H1 (cell line): ENCODE data around the gene HOXB4. TPM values are rescaled to one million over a fixed set of nuclear protein-coding genes. Genes with fewer than 3 reads are reported as not detected.

Experiments used
- CTCF ChIA-PET: fragments of 300-600 bp; sonication (Branson Sonifier 250); formaldehyde crosslinking; loops from one replicate; lab custom pipeline; 2021; ENCODE audit not compliant: partially characterized antibody; lab: Charles Lee
- POLR2A ChIA-PET: fragments of 300-600 bp; sonication (Branson Sonifier 250); formaldehyde crosslinking; loops from one replicate; lab custom pipeline; 2021; ENCODE audit warnings: inconsistent platforms; ENCODE audit not compliant: partially characterized antibody; lab: Charles Lee
- DNase-seq, 2 experiments: peaks; one replicate each; pipeline versions ENCODE4 v3.0.0 to v3.0.0-alpha.2; 2010 to 2022; ENCODE audit warnings: low spot score in 2 of 2, low read depth in 1 of 2, mixed read lengths in 1 of 2
- FAIRE-seq: peaks from 2 replicates; lab custom pipeline; 2011; peaks lifted over from hg19 to GRCh38; lab: Jason Lieb, UNC
- H2AFZ ChIP-seq: 2 replicates; pipeline ENCODE4 v1.8.1; 2012; ENCODE audit warnings: low read length, inconsistent platforms
- H2AK5ac ChIP-seq: 2 replicates; pipeline ENCODE4 v1.6.1; 2013; ENCODE audit warnings: low read depth, low read length
- H2BK120ac ChIP-seq: replicated peaks from 2 replicates; pipeline ENCODE3; 2013; ENCODE audit warnings: low read depth, low read length, inconsistent platforms
- H2BK12ac ChIP-seq: 2 replicates; pipeline ENCODE4 v1.6.1; 2013; ENCODE audit warnings: low read depth, low read length
- H2BK15ac ChIP-seq: 2 replicates; pipeline ENCODE4 v1.6.1; 2013; ENCODE audit warnings: low read length
- H2BK20ac ChIP-seq: 2 replicates; pipeline ENCODE4 v1.6.1; 2013; ENCODE audit warnings: low read length
- H2BK5ac ChIP-seq: 2 replicates; pipeline ENCODE4 v1.6.1; 2013; ENCODE audit warnings: low read depth, low read length
- H3K14ac ChIP-seq: 2 replicates; pipeline ENCODE4 v1.6.1; 2013; ENCODE audit warnings: inconsistent platforms; ENCODE audit not compliant: insufficient read length
- H3K18ac ChIP-seq: 2 replicates; pipeline ENCODE4 v1.6.1; 2013; ENCODE audit warnings: low read length; ENCODE audit errors: extremely low read depth
- H3K23ac ChIP-seq: 2 replicates; pipeline ENCODE4 v1.6.1; 2013; ENCODE audit warnings: inconsistent platforms; ENCODE audit not compliant: insufficient read length
- H3K23me2 ChIP-seq: 2 replicates; pipeline ENCODE4 v1.6.1; 2013; ENCODE audit warnings: low read depth, low read length
- H3K27ac ChIP-seq: 2 replicates; pipeline ENCODE4 v1.6.1; 2011; ENCODE audit warnings: low read depth, low read length, inconsistent platforms
- H3K27me3 ChIP-seq, 4 experiments: replicated peaks in 1 of 4; 1 replicate in 1 of 4; 2 replicates in 3 of 4; pipeline versions ENCODE4 v1.6.1 to v1.8.1; 2011 to 2013; ENCODE audit warnings: low read length in 3 of 4, mild to moderate bottlenecking in 3 of 4, inconsistent platforms in 2 of 4, mixed read lengths in 2 of 4, moderate library complexity in 1 of 4; ENCODE audit not compliant: control insufficient read depth in 3 of 4, insufficient read depth in 3 of 4; ENCODE audit errors: extremely low read depth in 1 of 4
- H3K36me3 ChIP-seq, 4 experiments: 2 replicates each; pipeline versions ENCODE4 v1.6.1 to v1.8.1; 2011 to 2013; ENCODE audit warnings: mild to moderate bottlenecking in 4 of 4, low read length in 3 of 4, moderate library complexity in 2 of 4, control low read depth in 1 of 4, inconsistent platforms in 1 of 4; ENCODE audit not compliant: insufficient read depth in 4 of 4, control insufficient read depth in 2 of 4
- H3K4ac ChIP-seq: replicated peaks from 2 replicates; pipeline ENCODE3; 2013; ENCODE audit warnings: low read length, low read depth, mixed read lengths, inconsistent platforms; ENCODE audit not compliant: insufficient read length
- H3K4me1 ChIP-seq, 4 experiments: replicated peaks in 1 of 4; 1 replicate in 1 of 4; 2 replicates in 3 of 4; pipeline versions ENCODE4 v1.6.1 to v1.8.1; 2011 to 2013; ENCODE audit warnings: low read length in 3 of 4, inconsistent platforms in 2 of 4, mixed read lengths in 1 of 4; ENCODE audit not compliant: insufficient read depth in 4 of 4, control insufficient read depth in 3 of 4
- H3K4me2 ChIP-seq, 2 experiments: 2 replicates each; pipeline versions ENCODE4 v1.6.1 to v1.8.1; 2011 to 2013; ENCODE audit warnings: low read depth in 2 of 2, low read length in 2 of 2, control low read depth in 1 of 2, inconsistent platforms in 1 of 2, mild to moderate bottlenecking in 1 of 2; ENCODE audit not compliant: insufficient read depth in 1 of 2
- H3K4me3 ChIP-seq, 4 experiments: fragments of 200-600, 300-600 bp in 1 of 4; sonication (generic), shearing (Covaris generic), sonication (Bioruptor Twin) in 1 of 4; 2 replicates each; pipeline versions ENCODE4 v1.5.1 to v1.8.1; 2011 to 2016; ENCODE audit warnings: low read length in 4 of 4, low read depth in 3 of 4, control low read depth in 2 of 4, inconsistent platforms in 2 of 4, mild to moderate bottlenecking in 2 of 4, mixed read lengths in 1 of 4, moderate library complexity in 1 of 4; ENCODE audit not compliant: insufficient read depth in 2 of 4; ENCODE audit errors: extremely low read depth in 1 of 4
- H3K56ac ChIP-seq: replicated peaks from 2 replicates; pipeline ENCODE3; 2013; ENCODE audit warnings: low read depth, mild to moderate bottlenecking, mixed read lengths, low read length, inconsistent platforms; ENCODE audit not compliant: insufficient read length
- H3K79me1 ChIP-seq: 2 replicates; pipeline ENCODE4 v1.6.1; 2013; ENCODE audit warnings: low read depth, low read length, control low read depth
- H3K79me2 ChIP-seq, 2 experiments: 2 replicates each; pipeline versions ENCODE4 v1.6.1 to v1.8.1; 2012 to 2013; ENCODE audit warnings: low read length in 2 of 2, mild to moderate bottlenecking in 2 of 2, inconsistent platforms in 1 of 2; ENCODE audit not compliant: insufficient read depth in 2 of 2, control insufficient read depth in 1 of 2
- H3K9ac ChIP-seq, 4 experiments: replicated peaks in 1 of 4; 1 replicate in 1 of 4; 2 replicates in 3 of 4; pipeline versions ENCODE4 v1.6.1 to v1.8.1; 2011 to 2013; ENCODE audit warnings: low read depth in 3 of 4, low read length in 3 of 4, control low read depth in 2 of 4, mild to moderate bottlenecking in 2 of 4, moderate library complexity in 2 of 4, inconsistent platforms in 1 of 4; ENCODE audit errors: extremely low read depth in 1 of 4
- H3K9me3 ChIP-seq, 2 experiments: 2 replicates each; pipeline versions ENCODE4 v1.6.1 to v1.8.1; 2012 to 2013; ENCODE audit warnings: mild to moderate bottlenecking in 2 of 2, moderate library complexity in 2 of 2, control low read depth in 1 of 2, inconsistent platforms in 1 of 2, low read depth in 1 of 2, low read length in 1 of 2, mixed read lengths in 1 of 2; ENCODE audit not compliant: insufficient read depth in 2 of 2
- H4K20me1 ChIP-seq, 2 experiments: replicated peaks in 1 of 2; 2 replicates each; pipeline versions ENCODE3 to v1.8.1; 2011 to 2013; ENCODE audit warnings: inconsistent platforms in 2 of 2, low read length in 2 of 2, mild to moderate bottlenecking in 1 of 2; ENCODE audit not compliant: insufficient read depth in 2 of 2, control insufficient read depth in 1 of 2
- H4K5ac ChIP-seq: 2 replicates; pipeline ENCODE4 v1.6.1; 2013; ENCODE audit warnings: low read length, low read depth, mixed read lengths, inconsistent platforms; ENCODE audit not compliant: insufficient read length
- H4K8ac ChIP-seq: 2 replicates; pipeline ENCODE4 v1.8.0; 2013; ENCODE audit warnings: mild to moderate bottlenecking, moderate library complexity, low read length, inconsistent platforms; ENCODE audit not compliant: insufficient read depth; ENCODE audit errors: extremely low read depth
- H4K91ac ChIP-seq: replicated peaks from 2 replicates; pipeline ENCODE3; 2013; ENCODE audit warnings: low read length, mixed read lengths, inconsistent platforms; ENCODE audit not compliant: insufficient read length
- CBX5 ChIP-seq: fragments of 300-800, 300-1000 bp; sonication (generic); IDR thresholded peaks from 2 replicates; pipeline ENCODE4 v1.7.1; 2016; ENCODE audit warnings: antibody characterized with exemption, low read length, low read depth
- GTF2F1 ChIP-seq: IDR thresholded peaks from 2 replicates; pipeline ENCODE4 v1.6.1; 2012; ENCODE audit warnings: low read depth, low read length, improper control_type of control experiment, borderline replicate concordance
- RNF2 ChIP-seq: fragments of 200-900, 300-1000 bp; sonication (generic); IDR thresholded peaks from 2 replicates; pipeline ENCODE4 v1.7.1; 2016; ENCODE audit warnings: borderline replicate concordance, low read depth, mild to moderate bottlenecking, antibody characterized with exemption, low read length; ENCODE audit not compliant: poor library complexity, severe bottlenecking; ENCODE audit errors: missing control alignments
- SIX5 ChIP-seq: IDR thresholded peaks from 2 replicates; pipeline ENCODE4 v1.6.1; 2011; ENCODE audit warnings: mild to moderate bottlenecking, low read depth, low read length
- SP1 ChIP-seq: IDR thresholded peaks from 2 replicates; pipeline ENCODE4 v1.6.1; 2011; ENCODE audit warnings: low read depth, low read length
- SUZ12 ChIP-seq: fragments of 200-600 bp; sonication (generic); IDR thresholded peaks from 2 replicates; pipeline ENCODE4 v1.6.1; 2012; ENCODE audit warnings: mild to moderate bottlenecking, inconsistent platforms, low read length, moderate library complexity, mixed read lengths
- TCF12 ChIP-seq: IDR thresholded peaks from 2 replicates; pipeline ENCODE4 v1.6.1; 2011; ENCODE audit warnings: low read depth, mild to moderate bottlenecking, low read length
- WGBS, 2 experiments: shearing (Covaris generic) in 1 of 2; methylation state at CpG; one replicate each; pipeline versions ENCODE4 v1.1.6 to v1.1.7; 2013 to 2015; ENCODE audit warnings: low lambda C conversion rate in 2 of 2, mixed read lengths in 2 of 2, inconsistent platforms in 1 of 2, low coverage in 1 of 2, missing lambda C conversion rate in 1 of 2; ENCODE audit not compliant: insufficient replicate concordance in 2 of 2, insufficient coverage in 1 of 2, insufficient read length in 1 of 2; ENCODE audit errors: extremely low coverage in 1 of 2, missing lambda C conversion rate in 1 of 2; 5-methylcytosine and 5-hydroxymethylcytosine counted together
- polyA plus RNA-seq, 7 experiments: library from polyadenylated mRNA; depleted of rRNA in 3 of 7; stranded (reverse) in 5 of 7; unstranded in 2 of 7; fragments of >200 nt in 5 of 7; fragments of 200-250 nt in 2 of 7; gene quantifications; 1 replicate in 5 of 7; 2 replicates in 1 of 7; 4 replicates in 1 of 7; pipeline versions ENCODE4 v1.2.1 to v1.2.3, GENCODE V29; 2011 to 2013; ENCODE audit warnings: missing spikeins in 2 of 7, mixed read lengths in 2 of 7
- total RNA-seq: library from RNA; stranded (reverse); fragmentation: NEBNext Ultra II Directional; extraction: Animal tissue kit (Norgen Biotek cat#: 25700); gene quantifications from 2 replicates; pipeline ENCODE4 v1.2.1, GENCODE V29; 2021
- TF ChIP-seq, protein P1 (sequence below), 3 experiments: IDR thresholded peaks; 1 replicate in 2 of 3; 2 replicates in 1 of 3; pipeline versions ENCODE4 v1.5.1 to v1.6.1; 2011; ENCODE audit warnings: low read length in 3 of 3, mild to moderate bottlenecking in 3 of 3, inconsistent platforms in 2 of 3, low read depth in 1 of 3, moderate library complexity in 1 of 3; ENCODE audit not compliant: insufficient read depth in 1 of 3; ENCODE audit errors: control extremely low read depth in 1 of 3

HOXB4 gene
- total and polyA plus RNA-seq, 2 of the 8 experiments (the other 6 are each of a cell fraction or from before 2014, with no cell fraction given): not detected

DNA sequence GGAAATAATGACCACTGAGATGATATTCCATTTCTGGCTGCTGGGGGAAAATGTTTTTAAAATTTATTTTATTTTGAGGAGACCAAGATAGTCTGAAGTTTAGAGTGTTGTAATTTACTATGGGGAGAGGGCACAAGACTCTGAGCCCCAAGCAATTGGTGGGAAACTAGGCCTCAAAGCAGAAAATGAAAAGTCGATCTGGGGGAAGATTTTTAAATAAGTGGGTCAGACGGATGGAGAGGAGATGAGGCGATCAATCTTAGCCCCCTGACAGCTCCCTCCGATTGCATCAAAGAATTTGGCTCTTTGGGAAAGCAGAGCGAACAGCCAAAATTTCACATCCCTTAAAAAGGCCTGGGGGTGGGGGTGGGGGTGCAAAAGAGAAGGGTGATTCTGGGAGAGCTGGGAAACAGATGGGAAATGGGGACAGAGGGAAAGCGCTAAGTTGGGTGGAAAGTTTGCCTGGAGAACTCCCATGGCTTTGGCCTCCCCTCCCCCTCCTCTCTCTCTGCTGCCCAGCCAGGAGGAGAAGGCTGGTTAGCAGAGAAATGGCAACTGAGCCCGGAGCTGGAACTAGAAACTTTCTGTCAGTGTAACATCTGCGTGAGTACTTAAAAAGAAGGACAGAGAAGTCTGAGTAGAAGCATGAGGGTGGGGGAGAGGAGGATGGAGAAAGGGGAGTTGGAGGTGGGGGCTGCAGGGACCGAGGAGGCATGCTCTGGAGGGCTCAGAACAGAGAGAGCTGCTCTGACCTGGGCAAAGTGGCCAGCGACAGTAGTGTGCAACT is 31.8 kb downstream of the HOXB4 start:
- no peak overlapping the region for H3K27ac ChIP-seq
- TF ChIP-seq CBX5: no peak
- peak; percentile 62; the same call in 1 of the 2 replicates for TF ChIP-seq SUZ12
- TF ChIP-seq GTF2F1: no peak
- TF ChIP-seq, protein P1, sequence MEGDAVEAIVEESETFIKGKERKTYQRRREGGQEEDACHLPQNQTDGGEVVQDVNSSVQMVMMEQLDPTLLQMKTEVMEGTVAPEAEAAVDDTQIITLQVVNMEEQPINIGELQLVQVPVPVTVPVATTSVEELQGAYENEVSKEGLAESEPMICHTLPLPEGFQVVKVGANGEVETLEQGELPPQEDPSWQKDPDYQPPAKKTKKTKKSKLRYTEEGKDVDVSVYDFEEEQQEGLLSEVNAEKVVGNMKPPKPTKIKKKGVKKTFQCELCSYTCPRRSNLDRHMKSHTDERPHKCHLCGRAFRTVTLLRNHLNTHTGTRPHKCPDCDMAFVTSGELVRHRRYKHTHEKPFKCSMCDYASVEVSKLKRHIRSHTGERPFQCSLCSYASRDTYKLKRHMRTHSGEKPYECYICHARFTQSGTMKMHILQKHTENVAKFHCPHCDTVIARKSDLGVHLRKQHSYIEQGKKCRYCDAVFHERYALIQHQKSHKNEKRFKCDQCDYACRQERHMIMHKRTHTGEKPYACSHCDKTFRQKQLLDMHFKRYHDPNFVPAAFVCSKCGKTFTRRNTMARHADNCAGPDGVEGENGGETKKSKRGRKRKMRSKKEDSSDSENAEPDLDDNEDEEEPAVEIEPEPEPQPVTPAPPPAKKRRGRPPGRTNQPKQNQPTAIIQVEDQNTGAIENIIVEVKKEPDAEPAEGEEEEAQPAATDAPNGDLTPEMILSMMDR (IDR thresholded peaks at IDR 0.05; ENCODE audit: control extremely low read depth in 1 of 3, insufficient read depth in 1 of 3, low read depth in 1 of 3, low read length in 3 of 3): no peak
- TF ChIP-seq RNF2: peak; percentile 79
- no peak for TF ChIP-seq SIX5
- 0 out of 2 replicates have a peak, but pooled peaks have one; percentile 16 for TF ChIP-seq SP1
- no peak for TF ChIP-seq TCF12

More for the DNA sequence above, 31.8 kb downstream of the HOXB4 start:
- H2BK15ac ChIP-seq: no peak overlapping the region
- no peaks in the 10 kb centered on the region for H3K79me2 ChIP-seq
- H2AFZ ChIP-seq: no peak overlapping the region
- peak overlapping the region; percentile 22 to 33; a peak in 1 of 4 replicates for H3K4me2 ChIP-seq
- FAIRE-seq (no peak), DNase-seq (no peak)
- H3K27me3 ChIP-seq: peaks cover 92 to 100% (median 98%) of the 10 kb centered on the region in 4 experiments
- no peak overlapping the region for H3K4me3 ChIP-seq
- no peak overlapping the region for H2BK20ac ChIP-seq
- H3K23ac ChIP-seq: no peak overlapping the region
- ChIA-PET POLR2A (interaction anchor here (0.7 to 1.2 kb wide), 3 partner anchors 10 to 425 kb away, joined by 3 to 4 read pairs (median 3); no protein-coding TSS in a partner anchor), CTCF (interaction anchor here (0.7 to 6.6 kb wide), 23 partner anchors 8 to 331 kb away, joined by 3 to 53 read pairs (median 3); partner anchors contain the start of genes HOXB3 and HOXB5)
- no peak overlapping the region for H2BK5ac ChIP-seq
- peaks cover 0 to 3% (median 0%) of the 10 kb centered on the region in 4 experiments; a peak in 1 of 8 replicates for H3K36me3 ChIP-seq
- H3K9me3 ChIP-seq: no peaks in the 10 kb centered on the region
- no peak overlapping the region for H4K8ac ChIP-seq
- no peak overlapping the region for H3K56ac ChIP-seq
- H4K20me1 ChIP-seq: peaks cover 9 to 16% of the 10 kb centered on the region in 2 experiments
- H4K91ac ChIP-seq: no peak overlapping the region
- no peak overlapping the region for H2AK5ac ChIP-seq
- H3K18ac ChIP-seq: no peak overlapping the region
- no peak overlapping the region for H4K5ac ChIP-seq
- no peak overlapping the region for H3K9ac ChIP-seq
- no peak overlapping the region for H2BK120ac ChIP-seq
- no peak overlapping the region for H2BK12ac ChIP-seq
- H3K23me2 ChIP-seq: no peaks in the 10 kb centered on the region; the same call in 1 of the 2 replicates
- peaks cover 7 to 29% (median 12%) of the 10 kb centered on the region in 4 experiments for H3K4me1 ChIP-seq
- no peak overlapping the region for H3K14ac ChIP-seq
- H3K79me1 ChIP-seq: no peaks in the 10 kb centered on the region
- 4% methylated on average over 9 of the region's 10 CpGs; no CpG with 5 or more reads in 1 of the 2 experiments for WGBS, 2 experiments
- H3K4ac ChIP-seq: no peak overlapping the region
